HepG2 (cell line): ENCODE measurements around the gene LOXL3. TPM values are rescaled to one million over a fixed set of nuclear protein-coding genes. Genes with fewer than 3 reads are reported as not detected.

ENCODE experiments used
- ATAC-seq: fragments of 200-7000 bp; cut with Tn5 transposase; 3 replicates; pipeline ENCODE4 v1.9.1; 2020; ENCODE audit warnings: mild to moderate bottlenecking, moderate library complexity
- BruUV-seq: library from RNA; stranded (reverse); fragments of 400-500 nt; replicated peaks from 2 replicates; lab custom pipeline; 2021; lab: Mats Ljungman, UMichigan
- CTCF ChIA-PET: fragments of 300-600 bp; formaldehyde crosslinking; extraction: SDS; loops from one replicate; lab custom pipeline; 2021; ENCODE audit warnings: low total read pairs, inconsistent platforms, low intra/inter-chr PET ratio; lab: Yijun Ruan, JAX
- POLR2A ChIA-PET: fragments of 350-600 bp; sonication (Branson Sonifier 250); formaldehyde crosslinking; loops from one replicate; lab custom pipeline; 2020; ENCODE audit warnings: antibody characterized with exemption, inconsistent platforms; lab: Yijun Ruan, JAX
- DNase-seq: peaks from one replicate; pipeline ENCODE4 v3.0.0-alpha.2; 2015; ENCODE audit warnings: low spot score
- FAIRE-seq: peaks from 3 replicates; lab custom pipeline; 2011; peaks lifted over from hg19 to GRCh38; lab: Jason Lieb, UNC
- H2AFZ ChIP-seq: one replicate; pipeline ENCODE4 v1.6.1; 2011; ENCODE audit warnings: low read length, inconsistent platforms
- H3K27ac ChIP-seq: fragments of 300-600 bp; 3 replicates; pipeline ENCODE4 v1.8.0; 2011; ENCODE audit warnings: mixed run types, mild to moderate bottlenecking, mixed read lengths, low read length, inconsistent platforms; ENCODE audit not compliant: insufficient read depth; ENCODE audit errors: extremely low read length
- H3K27me3 ChIP-seq, 2 experiments: fragments of 200-600 bp in 1 of 2; 2 replicates in 1 of 2; 3 replicates in 1 of 2; pipeline versions ENCODE4 v1.6.0 to v1.8.0; 2011; ENCODE audit warnings: low read length in 2 of 2, mild to moderate bottlenecking in 2 of 2, moderate library complexity in 2 of 2, inconsistent platforms in 1 of 2; ENCODE audit not compliant: insufficient read depth in 2 of 2, control insufficient read depth in 1 of 2
- H3K36me3 ChIP-seq, 2 experiments: fragments of 200-600 bp in 1 of 2; replicated peaks in 1 of 2; 2 replicates in 1 of 2; 3 replicates in 1 of 2; pipeline versions ENCODE4 v1.5.1 to v1.8.0; 2011; ENCODE audit warnings: low read length in 2 of 2, inconsistent platforms in 1 of 2; ENCODE audit not compliant: insufficient read depth in 2 of 2, control insufficient read depth in 1 of 2
- H3K4me1 ChIP-seq: 2 replicates; pipeline ENCODE4 v1.5.1; 2012; ENCODE audit warnings: low read length, inconsistent platforms; ENCODE audit not compliant: insufficient read depth
- H3K4me2 ChIP-seq: 2 replicates; pipeline ENCODE4 v1.6.0; 2011; ENCODE audit warnings: low read depth, low read length, inconsistent platforms
- H3K4me3 ChIP-seq, 3 experiments: fragments of 200-600 bp in 1 of 3; sonication (generic), shearing (Covaris generic) in 1 of 3; replicated peaks in 1 of 3; 2 replicates each; pipeline ENCODE4 v1.5.1; 2011 to 2016; ENCODE audit warnings: low read length in 3 of 3, inconsistent platforms in 2 of 3, low read depth in 2 of 3, mild to moderate bottlenecking in 2 of 3, control low read depth in 1 of 3, mixed read lengths in 1 of 3; ENCODE audit not compliant: insufficient read depth in 1 of 3
- H3K79me2 ChIP-seq: one replicate; pipeline ENCODE4 v1.6.1; 2011; ENCODE audit warnings: low read length, inconsistent platforms; ENCODE audit not compliant: insufficient read depth
- H3K9ac ChIP-seq: 2 replicates; pipeline ENCODE4 v1.6.0; 2011; ENCODE audit warnings: mild to moderate bottlenecking, low read depth, low read length, inconsistent platforms; ENCODE audit not compliant: insufficient read depth
- H3K9me3 ChIP-seq: 2 replicates; pipeline ENCODE4 v1.5.1; 2012; ENCODE audit warnings: mild to moderate bottlenecking, low read length
- H4K20me1 ChIP-seq: 2 replicates; pipeline ENCODE4 v1.6.0; 2011; ENCODE audit warnings: inconsistent platforms, mild to moderate bottlenecking, low read length, moderate library complexity; ENCODE audit not compliant: insufficient read depth
- ARNT2 ChIP-seq: sonication (generic); formaldehyde crosslinking; IDR thresholded peaks from 2 replicates; pipeline ENCODE4 v1.8.0; 2022; ENCODE audit warnings: mild to moderate bottlenecking, low read depth, missing genetic modification reagents, moderate library complexity
- ERF ChIP-seq: IDR thresholded peaks from 2 replicates; pipeline ENCODE4 v1.6.1; 2018; ENCODE audit warnings: missing biosample characterization, missing genetic modification reagents
- FOXC1 ChIP-seq: sonication (generic); formaldehyde crosslinking; IDR thresholded peaks from 2 replicates; pipeline ENCODE4 v1.8.0; 2022; ENCODE audit warnings: mild to moderate bottlenecking, missing genetic modification reagents, borderline replicate concordance
- MXI1 ChIP-seq: IDR thresholded peaks from 3 replicates; pipeline ENCODE4 v1.6.1; 2012; ENCODE audit warnings: low read depth, low read length, inconsistent platforms, borderline replicate concordance
- RARA ChIP-seq: IDR thresholded peaks from 2 replicates; pipeline ENCODE4 v1.6.1; 2016; ENCODE audit warnings: missing genetic modification reagents, missing compliant biosample characterization
- SALL1 ChIP-seq: sonication (generic); formaldehyde crosslinking; IDR thresholded peaks from 2 replicates; pipeline ENCODE4 v1.8.0; 2022; ENCODE audit warnings: mild to moderate bottlenecking, missing genetic modification reagents
- ZNF12 ChIP-seq: sonication (generic); formaldehyde crosslinking; IDR thresholded peaks from 2 replicates; pipeline ENCODE4 v1.5.0; 2020; ENCODE audit warnings: missing genetic modification reagents
- ZNF264 ChIP-seq: sonication (generic); formaldehyde crosslinking; IDR thresholded peaks from 2 replicates; pipeline ENCODE4 v1.4.0; 2020; ENCODE audit warnings: missing genetic modification reagents
- ZNF383 ChIP-seq: sonication (generic); formaldehyde crosslinking; IDR thresholded peaks from 2 replicates; pipeline ENCODE4 v1.4.0; 2020; ENCODE audit warnings: missing genetic modification reagents, mild to moderate bottlenecking, borderline replicate concordance
- ZNF619 ChIP-seq: sonication (generic); formaldehyde crosslinking; IDR thresholded peaks from 2 replicates; pipeline ENCODE4 v1.4.0; 2020; ENCODE audit warnings: mild to moderate bottlenecking, missing genetic modification reagents
- ZNF772 ChIP-seq: sonication (generic); formaldehyde crosslinking; IDR thresholded peaks from 2 replicates; pipeline ENCODE4 v1.5.0; 2020; ENCODE audit warnings: mild to moderate bottlenecking, missing genetic modification reagents
- ZNF850 ChIP-seq: sonication (generic); formaldehyde crosslinking; conservative IDR thresholded peaks from 2 replicates; pipeline ENCODE4 v1.9.0; 2021; ENCODE audit warnings: mild to moderate bottlenecking, missing genetic modification reagents
- whole genome bisulfite sequencing: methylation state at CpG from one replicate; pipeline ENCODE4 v1.1.6; 2017; ENCODE audit warnings: low lambda C conversion rate; 5-methylcytosine and 5-hydroxymethylcytosine counted together
- in situ Hi-C: cut with HindIII; loops from 2 replicates; pipeline ENCODE4 v1.10.0; 2017; ENCODE audit warnings: low pct_unique_long_range_greater_than_20kb; ENCODE audit not compliant: extremely low pct_ligation_motif_present
- intact Hi-C: fragments of 100-400 bp; cut with micrococcal nuclease; formaldehyde crosslinking; loops from one replicate; pipeline ENCODE4 v1.10.0; 2022; ENCODE audit not compliant: unreplicated experiment
- polyA plus RNA-seq, 8 experiments: library from polyadenylated mRNA; depleted of rRNA in 3 of 8; stranded (reverse) in 7 of 8; unstranded in 1 of 8; fragments of >200 nt; fragmentation: Illumina TruSeq in 4 of 8; extraction: Trizol in 4 of 8; gene quantifications; 2 replicates each; pipeline versions ENCODE4 v1.2.1 to v1.2.3, GENCODE V29; 2011 to 2016; ENCODE audit warnings: low read depth in 4 of 8, missing spikeins in 1 of 8, mixed read lengths in 1 of 8; ENCODE audit not compliant: insufficient read depth in 1 of 8
- total RNA-seq, 5 experiments: library from RNA; depleted of rRNA; stranded (reverse); fragments of >200 nt; fragmentation: Illumina TruSeq; extraction: Trizol; gene quantifications; 2 replicates each; pipeline ENCODE4 v1.2.3, GENCODE V29; 2016; ENCODE audit warnings: low read depth in 1 of 5
- TF ChIP-seq, protein P1 (sequence below): sonication (generic); formaldehyde crosslinking; IDR thresholded peaks from 2 replicates; pipeline ENCODE4 v1.5.0; 2020; ENCODE audit warnings: missing genetic modification reagents
- TF ChIP-seq, protein P2 (sequence below): IDR thresholded peaks from 2 replicates; pipeline ENCODE4 v1.6.1; 2016
- TF ChIP-seq, protein P3 (sequence below): sonication (generic); formaldehyde crosslinking; IDR thresholded peaks from 2 replicates; pipeline ENCODE4 v1.5.1; 2020; ENCODE audit warnings: mild to moderate bottlenecking, missing genetic modification reagents, moderate library complexity

LOXL3 gene
- total and polyA plus RNA-seq, 2 of the 13 experiments (the other 11 are each of a cell fraction or from before 2014, with no cell fraction given): 0.55 to 6.5 TPM

DNA sequence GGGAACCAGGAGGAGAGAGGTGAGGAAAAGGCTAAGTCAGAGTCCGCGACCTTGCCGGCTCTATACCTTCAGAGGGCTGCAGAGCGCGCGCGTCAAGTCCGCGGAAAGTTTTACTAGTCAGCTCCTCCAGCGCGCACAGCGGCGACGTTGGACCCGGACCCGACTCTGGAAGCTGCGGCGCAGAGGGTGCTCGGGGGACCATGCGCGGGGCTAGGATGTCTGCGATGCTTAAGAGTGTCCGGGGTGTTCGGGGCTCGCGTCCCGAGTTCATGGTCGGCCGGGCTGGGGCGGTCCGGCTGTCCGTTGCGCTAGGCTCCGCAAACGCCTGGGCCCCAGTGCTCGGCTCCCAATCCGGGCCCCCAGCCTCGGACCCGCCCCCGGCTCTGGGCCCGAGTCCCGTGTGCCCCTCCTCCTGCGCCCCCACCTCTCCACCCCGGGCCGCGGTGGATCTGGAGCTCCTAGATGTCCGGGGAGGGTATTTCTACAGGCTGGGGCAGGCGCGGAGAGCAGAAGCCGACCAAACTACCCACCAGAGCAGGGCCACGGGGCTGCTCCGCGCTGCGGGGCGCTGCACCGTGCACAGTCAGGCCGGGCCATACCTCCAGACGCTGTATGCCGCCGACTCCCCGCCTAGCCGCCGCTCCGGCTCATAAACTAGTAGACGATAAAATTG, 54.3 kb downstream of the LOXL3 start, which contains the start of gene LBX2 (continued):
- TF ChIP-seq ZNF619 (CRISPR knock-in tag) (no peak), ERF (CRISPR knock-in tag) (no peak), FOXC1 (CRISPR knock-in tag) (peak; percentile 4; the same call in 1 of the 2 replicates), ZNF772 (CRISPR knock-in tag) (peak; percentile 26; the same call in 1 of the 2 replicates), ARNT2 (CRISPR knock-in tag) (peak; percentile 25; the same call in 1 of the 2 replicates)

DNA sequence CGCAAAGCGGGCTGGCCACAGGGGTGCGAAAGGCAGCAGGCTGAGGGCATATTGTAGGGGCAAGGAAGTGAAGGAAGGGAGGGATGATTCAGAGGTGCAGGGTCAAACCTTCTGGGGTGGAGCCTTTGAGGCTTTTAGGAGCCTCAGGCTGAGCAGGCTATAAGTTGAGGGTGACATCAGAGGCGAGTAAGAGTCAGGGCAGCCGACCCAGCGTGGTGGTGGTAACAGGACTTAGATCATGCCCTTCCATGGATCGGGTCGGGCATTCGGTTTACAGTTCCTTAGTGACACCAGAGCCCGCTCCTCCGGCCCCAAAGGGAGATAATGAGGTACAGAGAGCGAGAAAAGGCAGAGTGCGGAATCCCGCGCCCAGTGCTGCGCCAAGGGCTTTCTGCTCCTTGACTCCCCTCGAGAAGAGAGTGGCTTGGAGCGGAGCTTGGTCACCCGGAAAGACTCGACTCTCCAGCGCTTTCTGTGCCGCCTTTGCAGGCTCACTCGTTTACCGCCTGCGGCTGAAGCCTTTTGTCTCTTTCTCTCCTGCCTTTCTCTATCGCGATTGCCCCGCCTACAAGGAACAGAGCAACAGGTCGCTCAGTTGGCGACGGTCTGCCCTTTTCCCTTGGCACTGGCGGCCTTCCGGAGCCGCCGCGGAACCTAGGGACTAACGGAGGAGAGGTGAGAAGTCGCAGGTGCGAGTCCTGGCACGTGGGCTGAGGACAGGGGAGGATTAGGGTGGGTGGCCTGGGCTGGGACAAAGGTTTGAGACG, 55.1 kb downstream of the LOXL3 start:
- no peaks in the 10 kb centered on the region; a peak in 1 of 5 replicates for H3K27me3 ChIP-seq
- FAIRE-seq (no peak), DNase-seq (no peak), ATAC-seq (no peak)
- H3K9me3 ChIP-seq: no peaks in the 10 kb centered on the region
- H3K79me2 ChIP-seq: peaks cover 23% of the 10 kb centered on the region
- peak overlapping the region; percentile 92 for H3K4me2 ChIP-seq
- intact Hi-C loops: loop anchor here (10.0 kb wide), 1 partner anchor 1804 kb away; no protein-coding TSS in a partner anchor
- peaks cover 2 to 6% of the 10 kb centered on the region in 2 experiments for H3K36me3 ChIP-seq
- 77% methylated on average over 41 of the region's 41 CpGs for WGBS
- H3K4me3 ChIP-seq: peak overlapping the region; percentile 32 to 66 (median 53); a peak in 5 of 6 replicates
- in situ Hi-C loops: no loop called here
- H2AFZ ChIP-seq: no peak overlapping the region
- no TSS peak for BruUV-seq
- no peaks in the 10 kb centered on the region for H4K20me1 ChIP-seq
- CTCF ChIA-PET: no interaction called here
- H3K9ac ChIP-seq: peak overlapping the region; percentile 50
- H3K27ac ChIP-seq: peak overlapping the region; percentile 70
- POLR2A ChIA-PET: interaction anchor here (1.0 to 16.5 kb wide), 11 partner anchors 9 to 69 kb away, joined by 3 to 795 read pairs (median 6); partner anchors contain the start of genes AUP1, CCDC142, DQX1 and HTRA2
- H3K4me1 ChIP-seq: peaks cover 66% of the 10 kb centered on the region
- TF ChIP-seq RARA (no peak), MXI1 (no peak), ZNF850 (CRISPR knock-in tag) (0 out of 2 replicates have a peak, but pooled peaks have one; percentile 7), ZNF264 (CRISPR knock-in tag) (no peak), ZNF12 (CRISPR knock-in tag) (no peak), ZNF383 (CRISPR knock-in tag) (no peak), SALL1 (CRISPR knock-in tag) (0 out of 2 replicates have a peak, but pooled peaks have one; percentile 9)
- TF ChIP-seq, protein P1, sequence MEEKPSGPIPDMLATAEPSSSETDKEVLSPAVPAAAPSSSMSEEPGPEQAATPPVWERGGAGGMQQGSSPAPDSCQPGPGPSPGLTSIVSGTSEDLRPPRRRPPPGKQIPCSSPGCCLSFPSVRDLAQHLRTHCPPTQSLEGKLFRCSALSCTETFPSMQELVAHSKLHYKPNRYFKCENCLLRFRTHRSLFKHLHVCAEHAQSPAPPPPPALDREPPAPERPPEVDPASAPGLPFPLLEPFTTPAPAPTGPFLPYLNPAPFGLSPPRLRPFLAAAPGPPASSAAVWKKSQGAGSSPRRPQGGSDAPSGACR (CRISPR knock-in tag): no peak
- TF ChIP-seq, protein P2, sequence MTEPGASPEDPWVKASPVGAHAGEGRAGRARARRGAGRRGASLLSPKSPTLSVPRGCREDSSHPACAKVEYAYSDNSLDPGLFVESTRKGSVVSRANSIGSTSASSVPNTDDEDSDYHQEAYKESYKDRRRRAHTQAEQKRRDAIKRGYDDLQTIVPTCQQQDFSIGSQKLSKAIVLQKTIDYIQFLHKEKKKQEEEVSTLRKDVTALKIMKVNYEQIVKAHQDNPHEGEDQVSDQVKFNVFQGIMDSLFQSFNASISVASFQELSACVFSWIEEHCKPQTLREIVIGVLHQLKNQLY: no peak
- TF ChIP-seq, protein P3, sequence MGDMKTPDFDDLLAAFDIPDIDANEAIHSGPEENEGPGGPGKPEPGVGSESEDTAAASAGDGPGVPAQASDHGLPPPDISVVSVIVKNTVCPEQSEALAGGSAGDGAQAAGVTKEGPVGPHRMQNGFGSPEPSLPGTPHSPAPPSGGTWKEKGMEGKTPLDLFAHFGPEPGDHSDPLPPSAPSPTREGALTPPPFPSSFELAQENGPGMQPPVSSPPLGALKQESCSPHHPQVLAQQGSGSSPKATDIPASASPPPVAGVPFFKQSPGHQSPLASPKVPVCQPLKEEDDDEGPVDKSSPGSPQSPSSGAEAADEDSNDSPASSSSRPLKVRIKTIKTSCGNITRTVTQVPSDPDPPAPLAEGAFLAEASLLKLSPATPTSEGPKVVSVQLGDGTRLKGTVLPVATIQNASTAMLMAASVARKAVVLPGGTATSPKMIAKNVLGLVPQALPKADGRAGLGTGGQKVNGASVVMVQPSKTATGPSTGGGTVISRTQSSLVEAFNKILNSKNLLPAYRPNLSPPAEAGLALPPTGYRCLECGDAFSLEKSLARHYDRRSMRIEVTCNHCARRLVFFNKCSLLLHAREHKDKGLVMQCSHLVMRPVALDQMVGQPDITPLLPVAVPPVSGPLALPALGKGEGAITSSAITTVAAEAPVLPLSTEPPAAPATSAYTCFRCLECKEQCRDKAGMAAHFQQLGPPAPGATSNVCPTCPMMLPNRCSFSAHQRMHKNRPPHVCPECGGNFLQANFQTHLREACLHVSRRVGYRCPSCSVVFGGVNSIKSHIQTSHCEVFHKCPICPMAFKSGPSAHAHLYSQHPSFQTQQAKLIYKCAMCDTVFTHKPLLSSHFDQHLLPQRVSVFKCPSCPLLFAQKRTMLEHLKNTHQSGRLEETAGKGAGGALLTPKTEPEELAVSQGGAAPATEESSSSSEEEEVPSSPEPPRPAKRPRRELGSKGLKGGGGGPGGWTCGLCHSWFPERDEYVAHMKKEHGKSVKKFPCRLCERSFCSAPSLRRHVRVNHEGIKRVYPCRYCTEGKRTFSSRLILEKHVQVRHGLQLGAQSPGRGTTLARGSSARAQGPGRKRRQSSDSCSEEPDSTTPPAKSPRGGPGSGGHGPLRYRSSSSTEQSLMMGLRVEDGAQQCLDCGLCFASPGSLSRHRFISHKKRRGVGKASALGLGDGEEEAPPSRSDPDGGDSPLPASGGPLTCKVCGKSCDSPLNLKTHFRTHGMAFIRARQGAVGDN (CRISPR knock-in tag): 0 out of 2 replicates have a peak, but pooled peaks have one; percentile 64
